NCI-H128 (cell line): ENCODE results near the gene CCDC150.
"Not testable (repeated sequence)": the region's sequence is repeated elsewhere in the genome, so short reads cannot be mapped to it uniquely, and the experiment has no call there.

Source experiments
- DNase-seq: peaks from one replicate; lab custom pipeline; 2025; ENCODE audit not compliant: unreplicated experiment; lab: John Stamatoyannopoulos, UW

The CCDC150 gene

GRCh38 chr2:196639180-196640030 lies at the start of gene CCDC150:
Gene CCDC150, plus strand, starts transcription at chr2:196639715. Its CDS starts 52 bp downstream, at chr2:196639767.
- peak; percentile 71 for DNase-seq

GRCh38 chr2:196590286-196590685 lies 49.2 kb upstream of the CCDC150 start:
- no peak for DNase-seq

DNA sequence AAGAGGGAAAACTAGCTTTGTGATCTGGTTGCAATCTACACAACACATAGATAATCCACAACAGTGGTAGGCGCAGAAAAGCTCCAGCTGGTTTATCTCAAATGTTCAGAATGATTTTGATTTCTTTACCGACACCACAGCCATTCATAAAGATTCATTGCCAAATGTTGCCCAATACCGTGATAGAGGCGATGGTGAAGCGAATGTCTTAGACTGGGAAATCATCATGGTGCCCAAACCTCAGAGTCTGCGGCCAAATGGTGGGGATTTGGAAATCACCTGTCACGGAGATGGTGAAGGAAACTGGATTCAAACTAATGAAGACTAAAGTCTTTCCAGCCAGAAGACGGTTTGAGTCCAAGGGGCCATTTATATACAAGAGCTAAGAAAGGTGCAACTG lies 48.5 kb upstream of the CCDC150 start:
- DNase-seq, result no peak

- no peak for DNase-seq
These were observed 47.9 kb upstream of the CCDC150 start for GRCh38 chr2:196591621-196592022.

GRCh38 chr2:196592331-196592910 lies 47.1 kb upstream of the CCDC150 start:
- DNase-seq, result peak; percentile 11

DNA sequence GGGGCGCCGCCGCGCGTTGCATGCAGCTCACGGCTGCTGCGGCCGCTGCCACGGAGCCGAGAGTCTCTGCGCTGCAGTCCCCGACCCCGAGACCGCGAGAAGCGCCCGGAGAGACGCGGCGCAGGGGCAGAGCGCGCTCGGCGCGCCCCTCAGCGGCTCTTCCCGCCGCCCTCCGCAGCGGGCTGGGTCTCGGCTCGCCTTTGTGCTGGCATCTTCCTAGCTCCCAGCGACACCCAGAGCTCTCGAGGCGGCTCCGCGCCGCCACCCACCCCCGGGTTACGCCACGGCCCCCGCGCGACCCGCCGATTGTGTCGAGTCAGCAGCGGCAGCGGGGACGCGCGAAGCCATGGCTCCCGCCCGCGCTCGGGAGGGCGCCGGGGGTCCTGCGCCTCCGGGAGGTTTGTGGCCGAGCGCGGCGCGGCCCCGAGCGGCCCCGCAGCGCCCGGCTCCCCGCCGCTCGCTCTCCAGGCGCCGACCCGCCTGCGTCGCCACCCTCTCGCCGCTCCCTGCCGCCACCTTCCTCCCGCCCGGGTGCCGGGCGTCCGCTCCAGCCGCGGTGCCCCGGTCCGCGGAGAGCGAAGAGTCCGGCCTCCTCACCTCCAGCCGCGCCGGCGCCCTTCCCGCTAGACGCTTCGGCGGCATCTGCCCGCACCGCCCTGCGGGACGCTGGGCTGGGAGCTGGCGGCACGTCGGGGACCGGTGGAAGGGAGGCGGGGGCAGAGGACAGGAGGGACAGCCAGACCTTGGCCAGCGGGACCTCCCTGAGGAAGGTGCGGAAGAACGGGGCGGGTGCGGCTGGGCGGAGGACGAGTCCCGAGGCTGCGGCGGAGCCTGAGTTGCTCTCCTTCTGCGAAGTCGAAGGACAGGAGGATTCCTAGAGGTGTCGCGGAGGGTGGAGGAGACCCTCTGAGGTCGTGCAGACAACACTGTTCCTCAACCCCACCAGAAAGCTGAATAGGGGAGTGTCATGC lies 46.3 kb upstream of the CCDC150 start, which contains the start of gene HECW2:
Gene HECW2 (minus strand): TSS at position 644 of the 971 bp plus-strand sequence.
- peak; percentile 47 for DNase-seq

- no peak for DNase-seq
These were observed 45.4 kb upstream of the CCDC150 start for GRCh38 chr2:196594158-196594557.

GRCh38 chr2:196597531-196597930 lies 42.0 kb upstream of the CCDC150 start:
- DNase-seq, result no peak

DNA sequence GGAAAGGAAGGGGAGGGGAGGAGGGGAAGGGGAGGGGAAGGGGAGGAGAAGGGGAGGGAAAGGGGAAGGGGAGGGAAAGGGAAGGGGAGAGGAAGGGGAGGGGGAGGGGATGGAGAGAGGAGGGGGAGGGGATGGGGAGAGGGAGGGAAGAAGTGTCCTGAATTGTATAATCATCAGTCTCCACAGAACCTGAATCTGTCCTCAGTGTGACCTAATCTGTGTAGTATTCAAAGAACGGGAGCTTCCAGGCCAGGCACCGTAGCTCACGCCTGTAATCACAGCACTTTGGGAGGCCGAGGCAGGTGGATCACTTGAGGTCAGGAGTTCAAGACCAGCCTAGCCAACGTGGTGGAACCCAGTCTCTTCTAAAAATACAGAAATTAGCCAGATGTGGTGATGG lies 41.1 kb upstream of the CCDC150 start:
- DNase-seq, result no peak

DNA sequence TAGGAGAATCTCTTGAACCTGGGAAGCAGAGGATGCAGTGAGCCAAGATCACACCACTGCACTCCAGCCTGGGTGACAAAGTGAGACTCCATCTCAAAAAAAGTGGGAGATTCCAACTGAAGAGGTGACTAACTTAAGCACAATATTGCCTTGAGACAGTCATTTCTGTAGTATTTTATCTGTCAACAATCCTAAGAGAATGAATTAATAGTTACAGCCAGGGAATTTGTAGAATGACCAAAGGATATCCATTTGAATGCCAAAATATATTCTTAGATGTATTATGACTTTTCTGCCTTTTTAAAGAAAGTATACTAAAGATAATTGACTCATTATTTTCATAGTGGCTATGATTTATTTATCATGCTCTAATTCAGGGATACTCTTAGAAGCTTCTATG lies 40.7 kb upstream of the CCDC150 start:
- no peak for DNase-seq

- no peak for DNase-seq
These were observed 37.8 kb upstream of the CCDC150 start for GRCh38 chr2:196601430-196602306.

GRCh38 chr2:196604196-196604595 lies 35.3 kb upstream of the CCDC150 start:
- no peak for DNase-seq

DNA sequence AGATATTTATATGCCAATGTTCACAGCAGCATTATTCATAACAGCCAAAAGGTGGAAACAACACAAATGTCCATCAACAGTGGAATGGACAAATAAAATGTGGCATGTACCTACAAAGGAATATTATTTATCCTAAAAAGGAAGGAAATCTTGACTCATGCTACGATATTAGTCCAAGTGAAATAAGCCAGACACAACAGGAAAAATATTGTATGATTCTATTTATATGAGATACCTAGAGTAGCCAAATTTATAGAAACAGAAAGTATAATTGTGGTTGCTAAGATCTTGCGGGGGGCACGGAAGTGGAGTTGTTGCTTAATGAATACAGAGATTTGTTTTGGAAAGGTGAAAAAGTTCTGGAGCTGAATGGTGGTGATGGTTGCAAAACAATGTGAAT lies 33.0 kb upstream of the CCDC150 start:
- DNase-seq, result no peak

GRCh38 chr2:196607073-196607472 lies 32.4 kb upstream of the CCDC150 start:
- no peak for DNase-seq

DNA sequence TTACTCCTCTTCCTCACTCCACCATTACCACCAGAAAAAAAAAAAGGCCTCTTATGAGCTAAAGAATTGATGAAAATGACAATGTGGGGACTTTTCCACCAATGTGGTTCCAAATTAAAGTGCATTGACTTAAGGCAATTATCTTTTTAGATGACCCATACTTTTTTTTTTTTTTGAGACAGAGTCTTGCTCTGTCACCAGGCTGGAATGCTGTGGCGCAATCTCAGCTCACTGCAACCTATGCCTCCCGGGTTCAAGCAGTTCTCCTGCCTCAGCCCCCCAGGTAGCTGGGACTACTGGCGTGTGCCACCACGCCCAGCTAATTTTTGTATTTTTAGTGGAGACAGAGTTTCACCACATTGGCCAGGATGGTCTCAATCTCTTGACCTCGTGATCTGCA lies 31.6 kb upstream of the CCDC150 start:
- not testable (repeated sequence) for DNase-seq

DNA sequence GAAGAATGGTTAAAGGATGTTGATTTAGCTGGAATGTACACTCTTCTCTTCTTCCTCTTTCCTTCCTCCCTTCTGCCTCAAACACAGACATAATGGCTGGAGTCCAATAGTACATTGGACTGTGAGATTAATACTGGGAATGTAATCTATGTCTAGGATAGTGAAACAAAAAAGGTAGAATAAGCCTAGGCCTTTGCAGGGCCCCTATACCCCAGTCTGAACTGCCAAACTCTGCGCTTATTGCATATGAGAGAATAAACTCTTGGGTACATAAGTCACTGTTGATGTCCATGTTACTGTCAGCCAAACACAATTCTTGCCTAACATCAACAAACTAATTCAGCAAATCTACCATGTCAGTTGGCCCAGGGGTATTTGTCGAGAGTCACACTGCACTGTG lies 29.7 kb upstream of the CCDC150 start:
- no peak for DNase-seq

DNA sequence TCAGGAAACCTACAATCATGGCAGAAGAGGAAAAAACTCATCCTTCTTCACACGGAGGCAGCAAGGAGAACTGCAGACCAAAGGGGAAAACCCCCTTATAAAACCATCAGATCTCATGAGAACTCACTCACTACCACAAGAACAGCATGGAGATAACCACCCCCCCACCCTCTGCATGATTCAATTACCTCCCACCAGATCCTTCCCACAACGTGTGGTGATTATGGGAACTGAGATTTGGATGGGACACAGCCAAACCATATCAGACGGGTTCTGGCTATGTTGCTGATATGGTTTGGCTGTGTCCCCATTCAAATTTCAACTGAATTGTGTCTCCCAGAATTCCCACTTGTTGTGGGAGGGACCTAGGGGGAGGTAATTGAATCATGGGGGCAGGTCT lies 28.7 kb upstream of the CCDC150 start:
- no peak for DNase-seq

GRCh38 chr2:196613302-196613701 lies 26.2 kb upstream of the CCDC150 start:
- DNase-seq, result no peak

DNA sequence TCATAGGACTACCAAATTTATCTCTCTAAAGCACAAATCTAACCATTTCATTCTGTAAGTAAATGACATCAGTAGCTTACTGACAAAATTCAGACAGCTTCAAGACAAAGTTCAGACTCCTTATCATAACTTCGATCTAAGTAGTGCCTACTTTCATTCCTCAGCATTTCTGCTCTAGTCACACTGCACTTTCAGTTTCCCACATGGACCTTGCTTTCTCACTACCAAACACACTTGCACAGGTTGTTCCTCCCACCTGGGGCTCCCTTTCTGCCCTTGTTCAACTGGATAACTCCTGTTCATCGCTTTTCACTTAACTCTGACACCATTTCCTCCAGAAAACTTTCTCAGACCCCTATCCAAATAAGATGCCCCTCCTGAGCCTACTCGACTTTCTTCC lies 22.1 kb upstream of the CCDC150 start:
- no peak for DNase-seq

DNA sequence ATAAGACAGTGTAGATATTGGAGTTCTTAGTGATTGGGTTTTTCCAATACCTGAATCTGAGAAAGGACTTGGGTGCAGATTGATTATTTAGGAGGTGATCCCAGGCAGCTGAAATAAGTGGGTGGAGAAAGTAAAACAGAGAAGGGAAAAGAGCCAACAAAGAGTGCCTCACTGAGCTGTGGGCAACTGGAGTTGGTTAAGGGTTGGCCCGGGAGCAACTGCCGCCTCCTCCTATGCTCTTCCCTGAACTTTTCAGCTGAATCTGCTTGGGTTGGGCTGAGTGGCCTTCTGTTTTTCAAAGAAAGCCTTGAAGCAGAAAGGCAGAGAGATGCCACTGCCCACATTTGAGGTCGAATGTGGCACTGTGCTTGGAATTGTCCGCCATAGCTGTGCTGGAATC lies 20.9 kb upstream of the CCDC150 start:
- DNase-seq, result no peak
